Stimulated activated CD4-positive, alpha-beta T cell treated with anti-CD3 and anti-CD28 coated beads, TNF-alpha, amount 100 ng/mL, for 24 hours (primary cell): ENCODE results near the gene CCDC54.

Experiments
- DNase-seq, 3 experiments: peaks; one replicate each; pipeline ENCODE4 v3.0.0-alpha.2; 2020; ENCODE audit warnings: low read depth in 3 of 3

Gene CCDC54

GRCh38 chr3:107392549-107393165 lies 15.4 kb downstream of the CCDC54 start:
- DNase-seq: no peak

GRCh38 chr3:107394502-107394901 lies 17.3 kb downstream of the CCDC54 start:
- DNase-seq: no peak

GRCh38 chr3:107395066-107395465 lies 17.8 kb downstream of the CCDC54 start:
- no peak for DNase-seq

GRCh38 chr3:107401301-107401700 lies 24.1 kb downstream of the CCDC54 start:
- no peak for DNase-seq

- DNase-seq: no peak
Measured at GRCh38 chr3:107402214-107402613, 25.0 kb downstream of the CCDC54 start.

GRCh38 chr3:107404727-107405469 lies 27.7 kb downstream of the CCDC54 start:
- no peak for DNase-seq

- DNase-seq: no peak
Measured at GRCh38 chr3:107407355-107407754, 30.1 kb downstream of the CCDC54 start.

GRCh38 chr3:107408513-107408912 lies 31.3 kb downstream of the CCDC54 start:
- no peak for DNase-seq

- no peak for DNase-seq
Measured at GRCh38 chr3:107409365-107409764, 32.1 kb downstream of the CCDC54 start.

GRCh38 chr3:107410606-107411005 lies 33.4 kb downstream of the CCDC54 start:
- no peak for DNase-seq

GRCh38 chr3:107411056-107411455 lies 33.8 kb downstream of the CCDC54 start:
- no peak for DNase-seq

- no peak for DNase-seq
Measured at GRCh38 chr3:107411779-107412178, 34.5 kb downstream of the CCDC54 start.

- DNase-seq: no peak
Measured at GRCh38 chr3:107412376-107412775, 35.1 kb downstream of the CCDC54 start.

GRCh38 chr3:107413264-107413663 lies 36.0 kb downstream of the CCDC54 start:
- DNase-seq: no peak

GRCh38 chr3:107414325-107414964 lies 37.2 kb downstream of the CCDC54 start:
- DNase-seq: no peak

GRCh38 chr3:107416138-107416537 lies 38.9 kb downstream of the CCDC54 start:
- DNase-seq: no peak

GRCh38 chr3:107416886-107417285 lies 39.6 kb downstream of the CCDC54 start:
- no peak for DNase-seq

GRCh38 chr3:107421170-107421792 lies 44.0 kb downstream of the CCDC54 start:
- DNase-seq: no peak

- DNase-seq: no peak
Measured at GRCh38 chr3:107421881-107422280, 44.6 kb downstream of the CCDC54 start.

- DNase-seq: no peak
Measured at GRCh38 chr3:107425033-107425432, 47.8 kb downstream of the CCDC54 start.

- no peak for DNase-seq
Measured at GRCh38 chr3:107426223-107426622, 49.0 kb downstream of the CCDC54 start.
